Suppressor macrophage treated with lipopolysaccharide for 4 hours (primary cell): ENCODE data around the gene CEP112.
"Not testable (repeated sequence)": the region's sequence is repeated elsewhere in the genome, so short reads cannot be mapped to it uniquely, and the experiment has no call there.

Source experiments
- DNase-seq: peaks from one replicate; pipeline ENCODE4 v3.0.0-alpha.2; 2020

CEP112 gene

GRCh38 chr17:66150708-66151107, 41.2 kb downstream of the CEP112 start:
- no peak for DNase-seq

- no peak for DNase-seq
Observed at GRCh38 chr17:66149562-66149961, 42.4 kb downstream of the CEP112 start.

GRCh38 chr17:66146394-66146793, 45.5 kb downstream of the CEP112 start:
- DNase-seq, result no peak

GRCh38 chr17:66143657-66144282, 48.2 kb downstream of the CEP112 start:
- no peak for DNase-seq

- DNase-seq, result no peak
Observed at GRCh38 chr17:66142428-66142827, 49.5 kb downstream of the CEP112 start.

- DNase-seq, result no peak
Observed at GRCh38 chr17:66138120-66138519, 53.8 kb downstream of the CEP112 start.

GRCh38 chr17:66135896-66136295, 56.0 kb downstream of the CEP112 start:
- no peak for DNase-seq

GRCh38 chr17:66135219-66135618, 56.7 kb downstream of the CEP112 start:
- no peak for DNase-seq

- DNase-seq, result no peak
Observed at GRCh38 chr17:66129759-66130158, 62.2 kb downstream of the CEP112 start.

GRCh38 chr17:66126231-66126630, 65.7 kb downstream of the CEP112 start:
- DNase-seq, result no peak

GRCh38 chr17:66123163-66123562, 68.8 kb downstream of the CEP112 start:
- DNase-seq, result no peak

- no peak for DNase-seq
Observed at GRCh38 chr17:66115246-66115645, 76.7 kb downstream of the CEP112 start.

GRCh38 chr17:66114609-66115008, 77.3 kb downstream of the CEP112 start:
- DNase-seq, result no peak

- DNase-seq, result no peak
Observed at GRCh38 chr17:66107731-66108130, 84.2 kb downstream of the CEP112 start.

GRCh38 chr17:66098040-66098439, 93.9 kb downstream of the CEP112 start:
- DNase-seq, result no peak

GRCh38 chr17:66094727-66095126, 97.2 kb downstream of the CEP112 start:
- no peak for DNase-seq

- no peak for DNase-seq
Observed at GRCh38 chr17:66091445-66092080, 100.4 kb downstream of the CEP112 start.

GRCh38 chr17:66089764-66090163, 102.2 kb downstream of the CEP112 start:
- DNase-seq, result no peak

GRCh38 chr17:66088173-66088572, 103.8 kb downstream of the CEP112 start:
- DNase-seq, result no peak

GRCh38 chr17:66087073-66087472, 104.9 kb downstream of the CEP112 start:
- DNase-seq, result no peak

- DNase-seq, result no peak
Observed at GRCh38 chr17:66085221-66085620, 106.7 kb downstream of the CEP112 start.

- DNase-seq, result not testable (repeated sequence)
Observed at GRCh38 chr17:66080670-66081069, 111.3 kb downstream of the CEP112 start.

GRCh38 chr17:66076546-66077190, 115.3 kb downstream of the CEP112 start:
- DNase-seq, result no peak

- no peak for DNase-seq
Observed at GRCh38 chr17:66073384-66073783, 118.5 kb downstream of the CEP112 start.
